Posterior cingulate gyrus (tissue), 11 donors: Measurements from ENCODE around the gene ATXN10.
"Not testable (repeated sequence)": the region's sequence is repeated elsewhere in the genome, so short reads cannot be mapped to it uniquely, and the experiment has no call there.

Source experiments
- DNase-seq, 10 donors: peaks; one replicate each; pipeline versions ENCODE4 v3.0.0 to v3.0.0-alpha.2; 2020 to 2021; ENCODE audit warnings: mixed read lengths in 3 of 10
- intact Hi-C: fragments of 100-400 bp; cut with DNase I; formaldehyde crosslinking; loops from one replicate; pipeline ENCODE4 v1.15.1; 2023

ATXN10 gene

GRCh38 chr22:45671783-45672563 lies at the start of gene ATXN10:
Gene ATXN10, plus strand, starts transcription at chr22:45671834. Its CDS starts 230 bp downstream, at chr22:45672064.
- DNase-seq = peak; percentile 70 to 97 (median 76)
- intact Hi-C loops = no loop called here

- intact Hi-C loops = no loop called here
- DNase-seq = peak in 3 of 10 donors; percentile 41 to 56 (median 45)
These were observed 49.6 kb upstream of the ATXN10 start for GRCh38 chr22:45621836-45622600.

GRCh38 chr22:45623464-45624145 lies 48.0 kb upstream of the ATXN10 start:
- intact Hi-C loops = not testable (repeated sequence)
- peak in 1 of 10 donors; percentile 2 for DNase-seq

- intact Hi-C loops = no loop called here
- DNase-seq = peak in 2 of 10 donors; percentile 25 to 66
These were observed 45.4 kb upstream of the ATXN10 start for GRCh38 chr22:45626198-45626651.

- peak in 2 of 10 donors; percentile 52 to 59 for DNase-seq
- intact Hi-C loops = no loop called here
These were observed 44.0 kb upstream of the ATXN10 start for GRCh38 chr22:45627489-45628233.

GRCh38 chr22:45628515-45628914 lies 43.1 kb upstream of the ATXN10 start:
- DNase-seq = peak in 1 of 10 donors; percentile 21

GRCh38 chr22:45629469-45630089 lies 42.1 kb upstream of the ATXN10 start:
- intact Hi-C loops = no loop called here
- DNase-seq = peak in 2 of 10 donors; percentile 13 to 46

More at GRCh38 chr22:45628515-45628914, 43.1 kb upstream of the ATXN10 start:
- intact Hi-C loops = no loop called here

GRCh38 chr22:45630436-45630835 lies 41.2 kb upstream of the ATXN10 start:
- intact Hi-C loops = no loop called here

GRCh38 chr22:45631140-45631840 lies 40.3 kb upstream of the ATXN10 start:
- intact Hi-C loops = no loop called here

More at GRCh38 chr22:45630436-45630835, 41.2 kb upstream of the ATXN10 start:
- peak in 2 of 10 donors; percentile 53 to 56 for DNase-seq

GRCh38 chr22:45631841-45632238 lies 39.8 kb upstream of the ATXN10 start:
- peak in 1 of 10 donors; percentile 3 for DNase-seq
- intact Hi-C loops = no loop called here

More at GRCh38 chr22:45631140-45631840, 40.3 kb upstream of the ATXN10 start:
- peak in 6 of 10 donors; percentile 20 to 83 (median 48) for DNase-seq

- peak in 1 of 10 donors; percentile 24 for DNase-seq
- intact Hi-C loops = no loop called here
These were observed 38.7 kb upstream of the ATXN10 start for GRCh38 chr22:45632791-45633515.

GRCh38 chr22:45636683-45637082 lies 35.0 kb upstream of the ATXN10 start:
- intact Hi-C loops = no loop called here

GRCh38 chr22:45638197-45638596 lies 33.4 kb upstream of the ATXN10 start:
- intact Hi-C loops = no loop called here
- DNase-seq = no peak

More at GRCh38 chr22:45636683-45637082, 35.0 kb upstream of the ATXN10 start:
- peak in 1 of 10 donors; percentile 16 for DNase-seq

GRCh38 chr22:45638834-45639746 lies 32.5 kb upstream of the ATXN10 start:
- no peak for DNase-seq
- intact Hi-C loops = no loop called here

- DNase-seq = no peak
- intact Hi-C loops = loop anchor here (10.0 kb wide), 1 partner anchor 65 kb away; no protein-coding TSS in a partner anchor
These were observed 31.9 kb upstream of the ATXN10 start for GRCh38 chr22:45639747-45640102.

GRCh38 chr22:45640291-45640940 lies 31.2 kb upstream of the ATXN10 start:
- no peak for DNase-seq
- intact Hi-C loops = loop anchor here (10.0 kb wide), 1 partner anchor 66 kb away; no protein-coding TSS in a partner anchor
